Osteoblast (primary cell): ENCODE measurements around the gene SHB. TPM values are rescaled to one million over a fixed set of nuclear protein-coding genes. Genes with fewer than 3 reads are reported as not detected.

Experiments used
- DNase-seq: peaks from one replicate; pipeline ENCODE4 v3.0.0; 2011; ENCODE audit warnings: low spot score, mixed read lengths; ENCODE audit not compliant: insufficient read length; ENCODE audit errors: missing footprints
- H2AFZ ChIP-seq: 2 replicates; pipeline ENCODE4 v1.6.0; 2011; ENCODE audit warnings: mild to moderate bottlenecking, low read length
- H3K27ac ChIP-seq: 2 replicates; pipeline ENCODE4 v1.5.1; 2011; ENCODE audit warnings: mild to moderate bottlenecking, low read depth, low read length, moderate library complexity
- H3K27me3 ChIP-seq: 2 replicates; pipeline ENCODE4 v1.6.0; 2012; ENCODE audit warnings: mild to moderate bottlenecking, control low read depth, inconsistent platforms, low read length, moderate library complexity; ENCODE audit not compliant: insufficient read depth
- H3K36me3 ChIP-seq: 2 replicates; pipeline ENCODE4 v1.5.1; 2011; ENCODE audit warnings: mild to moderate bottlenecking, low read length, control low read depth, moderate library complexity; ENCODE audit not compliant: insufficient read depth
- H3K4me1 ChIP-seq: 2 replicates; pipeline ENCODE4 v1.5.1; 2011; ENCODE audit warnings: mild to moderate bottlenecking, low read length, control low read depth, moderate library complexity; ENCODE audit not compliant: insufficient read depth
- H3K4me2 ChIP-seq: 2 replicates; pipeline ENCODE4 v1.6.0; 2011; ENCODE audit warnings: mild to moderate bottlenecking, low read length; ENCODE audit not compliant: insufficient read depth
- H3K4me3 ChIP-seq: fragments of 200-600 bp; sonication (generic); 3 replicates; pipeline ENCODE4 v1.5.1; 2012; ENCODE audit warnings: mild to moderate bottlenecking, low read length, inconsistent platforms; ENCODE audit not compliant: insufficient read depth
- H3K79me2 ChIP-seq: 2 replicates; pipeline ENCODE4 v1.6.0; 2012; ENCODE audit warnings: mild to moderate bottlenecking, low read length, control low read depth, inconsistent platforms; ENCODE audit not compliant: insufficient read depth
- H3K9me3 ChIP-seq: 2 replicates; pipeline ENCODE4 v1.5.1; 2011; ENCODE audit warnings: low read depth, low read length, control low read depth
- H4K20me1 ChIP-seq: 2 replicates; pipeline ENCODE4 v1.6.0; 2012; ENCODE audit warnings: mild to moderate bottlenecking, low read length, control low read depth; ENCODE audit not compliant: insufficient read depth
- total RNA-seq: library from RNA; depleted of rRNA; stranded (reverse); fragments of >200 nt; gene quantifications from 2 replicates; pipeline ENCODE4 v1.2.3, GENCODE V29; 2012
- TF ChIP-seq, protein P1 (sequence below): IDR thresholded peaks from 2 replicates; pipeline ENCODE4 v1.5.1; 2011; ENCODE audit warnings: mild to moderate bottlenecking, low read depth, low read length, moderate library complexity; ENCODE audit errors: extremely low read depth

Gene SHB
- total RNA-seq, 1 donor = 9.4 TPM

DNA sequence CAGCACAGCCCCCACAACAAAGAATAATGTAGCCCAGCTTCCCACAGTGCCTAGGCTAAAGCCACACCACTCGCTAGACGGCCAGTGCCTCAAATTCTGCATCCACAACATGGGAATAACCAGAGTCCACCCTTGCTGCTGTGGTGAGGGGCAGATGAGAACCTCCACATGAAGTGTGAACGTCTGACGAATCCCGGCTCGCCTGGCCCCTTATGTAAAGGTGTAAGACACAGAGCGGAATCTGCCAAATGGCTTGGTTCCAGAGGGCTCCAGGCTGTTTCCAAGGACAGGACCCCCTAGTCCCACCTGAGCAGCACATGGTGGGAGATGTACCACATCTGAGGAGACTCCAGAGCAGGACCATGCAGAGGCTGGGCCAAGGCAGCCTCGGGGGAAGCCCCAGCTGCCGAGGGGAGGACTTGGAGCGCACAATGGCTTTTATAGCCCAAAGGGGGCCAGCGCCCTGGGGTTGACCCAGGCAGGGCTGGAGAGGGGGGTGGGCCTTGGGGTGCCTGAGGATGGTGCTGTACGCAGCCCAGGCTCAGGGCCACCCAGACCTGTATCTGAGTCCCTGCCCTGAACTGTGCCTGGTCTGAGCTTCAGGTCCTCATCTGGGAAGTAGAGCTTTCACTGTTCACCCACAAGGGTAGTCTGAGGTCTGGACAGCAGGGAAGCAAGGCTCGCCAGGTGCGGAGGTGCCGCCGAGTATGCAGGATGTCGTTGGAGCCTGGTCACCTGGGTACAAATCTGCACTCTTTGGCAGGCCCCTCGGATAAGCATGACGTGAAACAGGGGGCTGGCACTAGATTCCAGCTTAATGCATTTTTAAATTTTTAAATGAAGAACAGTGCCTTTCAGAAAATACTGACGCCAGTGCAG is 140.2 kb downstream of the SHB start:
- peaks cover 27% of the 10 kb centered on the region for H4K20me1 ChIP-seq
- no peak overlapping the region for H3K4me2 ChIP-seq
- peaks cover 5% of the 10 kb centered on the region for H3K36me3 ChIP-seq
- peaks cover 23% of the 10 kb centered on the region for H3K79me2 ChIP-seq
- no peaks in the 10 kb centered on the region for H3K9me3 ChIP-seq
- DNase-seq = peak; percentile 31
- no peaks in the 10 kb centered on the region for H3K27me3 ChIP-seq
- H2AFZ ChIP-seq = no peak overlapping the region
- H3K27ac ChIP-seq = no peak overlapping the region
- no peak overlapping the region for H3K4me3 ChIP-seq
- TF ChIP-seq, protein P1, sequence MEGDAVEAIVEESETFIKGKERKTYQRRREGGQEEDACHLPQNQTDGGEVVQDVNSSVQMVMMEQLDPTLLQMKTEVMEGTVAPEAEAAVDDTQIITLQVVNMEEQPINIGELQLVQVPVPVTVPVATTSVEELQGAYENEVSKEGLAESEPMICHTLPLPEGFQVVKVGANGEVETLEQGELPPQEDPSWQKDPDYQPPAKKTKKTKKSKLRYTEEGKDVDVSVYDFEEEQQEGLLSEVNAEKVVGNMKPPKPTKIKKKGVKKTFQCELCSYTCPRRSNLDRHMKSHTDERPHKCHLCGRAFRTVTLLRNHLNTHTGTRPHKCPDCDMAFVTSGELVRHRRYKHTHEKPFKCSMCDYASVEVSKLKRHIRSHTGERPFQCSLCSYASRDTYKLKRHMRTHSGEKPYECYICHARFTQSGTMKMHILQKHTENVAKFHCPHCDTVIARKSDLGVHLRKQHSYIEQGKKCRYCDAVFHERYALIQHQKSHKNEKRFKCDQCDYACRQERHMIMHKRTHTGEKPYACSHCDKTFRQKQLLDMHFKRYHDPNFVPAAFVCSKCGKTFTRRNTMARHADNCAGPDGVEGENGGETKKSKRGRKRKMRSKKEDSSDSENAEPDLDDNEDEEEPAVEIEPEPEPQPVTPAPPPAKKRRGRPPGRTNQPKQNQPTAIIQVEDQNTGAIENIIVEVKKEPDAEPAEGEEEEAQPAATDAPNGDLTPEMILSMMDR = no peak
- peaks cover 14% of the 10 kb centered on the region for H3K4me1 ChIP-seq

DNA sequence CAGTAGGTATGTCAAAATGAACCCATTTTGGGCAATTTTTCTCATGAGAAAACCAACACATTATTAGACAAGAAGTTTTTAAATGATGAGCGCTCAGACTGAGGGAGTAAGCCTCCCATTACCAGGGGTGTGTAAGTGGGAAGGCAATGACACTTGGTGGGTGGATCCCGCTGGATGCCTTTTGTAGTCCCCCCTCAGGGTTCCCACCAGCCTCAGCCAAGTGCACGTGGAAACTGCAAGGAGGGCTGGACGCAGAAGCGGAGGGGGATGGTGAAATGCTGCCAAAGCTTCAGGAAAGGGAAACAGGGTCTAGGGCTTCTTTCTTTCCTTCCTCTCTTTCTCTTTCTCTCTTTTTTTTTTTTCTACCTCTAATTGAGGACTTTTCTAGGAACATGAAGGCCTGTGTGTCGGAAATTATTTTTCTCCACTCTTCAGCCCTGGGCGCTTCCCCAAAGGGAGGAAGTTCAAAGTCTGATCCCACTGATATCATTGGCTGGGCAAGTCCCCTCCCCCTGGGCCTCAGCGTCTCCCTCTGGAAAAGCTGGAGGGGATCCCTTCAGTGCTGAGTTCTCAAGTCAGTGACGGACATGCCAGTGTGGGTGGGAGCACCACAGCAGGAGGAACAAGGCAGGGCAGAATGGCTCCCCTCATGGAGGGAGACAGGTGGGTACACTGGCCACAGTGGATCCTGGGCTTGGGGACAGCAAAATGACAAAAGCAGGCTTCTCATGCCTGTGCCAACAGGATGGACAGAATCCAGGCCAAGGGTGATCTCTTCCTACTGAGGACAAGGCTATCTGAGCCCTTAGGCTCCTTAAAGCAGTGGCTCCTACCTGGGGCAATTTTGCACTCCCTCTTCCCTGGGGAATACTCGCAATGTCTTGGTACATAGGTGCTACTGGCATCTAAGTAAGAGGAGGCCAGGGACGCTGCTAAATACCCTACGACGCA is 141.2 kb downstream of the SHB start:
- peaks cover 14% of the 10 kb centered on the region for H3K4me1 ChIP-seq
- peak; percentile 3 for DNase-seq
- H3K79me2 ChIP-seq = peaks cover 23% of the 10 kb centered on the region
- no peaks in the 10 kb centered on the region for H3K36me3 ChIP-seq
- no peaks in the 10 kb centered on the region for H3K9me3 ChIP-seq
- peaks cover 27% of the 10 kb centered on the region for H4K20me1 ChIP-seq
- no peak overlapping the region for H3K27ac ChIP-seq
- no peak overlapping the region for H2AFZ ChIP-seq
- no peaks in the 10 kb centered on the region for H3K27me3 ChIP-seq
- no peak overlapping the region for H3K4me2 ChIP-seq
- TF ChIP-seq, protein P1 = no peak
- H3K4me3 ChIP-seq = no peak overlapping the region

DNA sequence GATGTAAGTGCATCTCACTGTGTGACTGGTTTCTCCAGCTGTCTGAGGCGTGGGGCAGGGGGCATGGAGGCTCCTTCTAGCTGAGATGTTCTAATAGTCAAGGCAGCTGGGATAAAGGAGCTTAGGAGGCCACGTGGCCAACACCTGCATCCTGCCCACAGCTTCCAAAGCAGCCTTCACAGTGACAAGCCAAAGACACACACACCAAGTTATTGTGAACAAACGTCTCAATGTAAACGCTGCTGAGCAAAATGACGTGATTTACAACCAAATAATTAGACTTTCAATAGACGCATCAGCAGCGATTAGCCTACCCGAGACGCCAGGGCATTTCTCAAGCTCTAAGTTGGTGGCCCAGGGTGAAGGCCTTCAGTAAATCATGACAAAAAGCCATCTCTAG is 141.9 kb downstream of the SHB start:
- H3K9me3 ChIP-seq = no peaks in the 10 kb centered on the region
- peaks cover 14% of the 10 kb centered on the region for H3K4me1 ChIP-seq
- H3K4me3 ChIP-seq = no peak overlapping the region
- no peak overlapping the region for H3K4me2 ChIP-seq
- H3K27ac ChIP-seq = no peak overlapping the region
- H4K20me1 ChIP-seq = peaks cover 27% of the 10 kb centered on the region
- TF ChIP-seq, protein P1 = no peak
- DNase-seq = peak; percentile 73
- H3K36me3 ChIP-seq = no peaks in the 10 kb centered on the region
- H3K79me2 ChIP-seq = peaks cover 23% of the 10 kb centered on the region
- no peaks in the 10 kb centered on the region for H3K27me3 ChIP-seq
- no peak overlapping the region for H2AFZ ChIP-seq
